Measurements from ENCODE around the gene CALB2.
"Not testable (repeated sequence)": the region's sequence is repeated elsewhere in the genome, so short reads cannot be mapped to it uniquely, and the experiment has no call there.

The CALB2 gene, protein sequence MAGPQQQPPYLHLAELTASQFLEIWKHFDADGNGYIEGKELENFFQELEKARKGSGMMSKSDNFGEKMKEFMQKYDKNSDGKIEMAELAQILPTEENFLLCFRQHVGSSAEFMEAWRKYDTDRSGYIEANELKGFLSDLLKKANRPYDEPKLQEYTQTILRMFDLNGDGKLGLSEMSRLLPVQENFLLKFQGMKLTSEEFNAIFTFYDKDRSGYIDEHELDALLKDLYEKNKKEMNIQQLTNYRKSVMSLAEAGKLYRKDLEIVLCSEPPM

DNA sequence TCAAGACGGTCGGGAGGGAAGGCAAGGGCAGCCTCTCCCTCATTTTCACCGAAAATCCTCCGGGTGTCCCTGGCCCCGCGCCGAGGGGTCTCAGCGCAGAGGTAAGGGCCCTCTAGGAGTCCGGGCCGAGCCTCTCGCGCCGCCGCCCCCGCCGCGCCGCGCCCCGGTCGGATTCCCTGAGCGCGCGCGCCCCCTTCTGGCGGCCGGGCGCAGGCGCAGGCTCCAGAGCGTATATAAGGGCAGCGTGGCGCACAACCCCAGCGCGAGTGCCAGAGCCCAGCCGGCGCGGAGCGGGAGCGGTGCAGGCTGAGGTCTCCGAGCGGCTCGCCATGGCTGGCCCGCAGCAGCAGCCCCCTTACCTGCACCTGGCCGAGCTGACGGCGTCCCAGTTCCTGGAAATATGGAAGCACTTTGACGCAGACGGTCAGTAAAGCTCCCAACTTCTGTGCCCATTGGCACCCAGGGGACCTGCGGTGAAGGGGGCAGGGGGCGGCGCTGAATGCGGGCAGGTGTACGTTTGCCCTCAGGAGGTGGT lies at the start of gene CALB2:
Gene CALB2, plus strand, starts transcription at position 260 of the 535 bp plus-strand sequence. Its CDS starts 70 bp downstream, at position 330.
- DNase-seq: peak; percentile 69

DNA sequence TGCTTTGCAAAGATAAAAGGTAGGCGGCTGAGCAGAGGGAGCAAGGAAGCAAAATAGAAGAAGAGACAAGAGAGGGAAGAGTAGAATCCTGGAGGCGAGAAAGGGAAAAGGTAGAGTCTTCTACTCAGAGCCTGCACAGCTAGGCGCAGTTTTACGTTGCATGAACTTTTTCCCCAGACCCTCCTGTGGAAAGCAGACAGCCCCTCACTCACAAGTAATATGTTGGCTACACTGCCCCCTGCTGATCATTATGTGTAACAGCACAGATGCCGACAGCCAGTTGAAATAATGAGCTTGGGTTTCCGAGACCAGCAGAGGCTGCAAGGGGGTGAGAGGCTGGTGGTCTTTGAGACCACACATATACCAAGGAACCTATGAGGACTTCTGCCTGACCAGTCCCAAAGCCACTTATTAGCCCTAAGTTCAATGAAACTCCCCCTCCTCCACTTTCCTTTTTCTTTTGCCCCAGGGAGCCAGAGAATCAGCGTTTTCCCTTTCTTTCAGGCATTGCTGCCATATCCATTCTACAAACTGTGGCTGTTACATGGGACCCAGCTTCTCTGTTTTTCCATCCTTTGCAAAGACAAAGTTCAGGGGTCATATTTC lies 46.9 kb upstream of the CALB2 start:
- peak; percentile 77 for DNase-seq

DNA sequence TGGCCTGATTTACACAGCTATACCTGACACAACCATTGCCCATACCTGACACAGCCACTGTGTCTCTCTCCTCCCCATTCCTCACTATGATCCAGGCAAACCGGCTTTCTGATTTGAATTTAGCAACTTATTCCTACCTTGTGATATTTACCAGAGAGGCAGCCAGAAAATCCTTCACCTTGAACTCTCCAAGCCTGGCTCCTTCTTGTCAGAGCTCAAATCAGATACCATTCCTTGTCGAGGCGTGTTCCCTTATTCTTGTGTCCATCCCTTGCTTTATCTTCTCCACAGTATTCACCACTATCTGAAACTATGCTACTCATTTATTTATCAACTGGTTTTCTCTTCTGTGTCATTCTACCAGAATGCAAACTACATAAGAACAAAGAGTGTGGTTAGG lies 44.9 kb upstream of the CALB2 start:
- not testable (repeated sequence) for DNase-seq

DNA sequence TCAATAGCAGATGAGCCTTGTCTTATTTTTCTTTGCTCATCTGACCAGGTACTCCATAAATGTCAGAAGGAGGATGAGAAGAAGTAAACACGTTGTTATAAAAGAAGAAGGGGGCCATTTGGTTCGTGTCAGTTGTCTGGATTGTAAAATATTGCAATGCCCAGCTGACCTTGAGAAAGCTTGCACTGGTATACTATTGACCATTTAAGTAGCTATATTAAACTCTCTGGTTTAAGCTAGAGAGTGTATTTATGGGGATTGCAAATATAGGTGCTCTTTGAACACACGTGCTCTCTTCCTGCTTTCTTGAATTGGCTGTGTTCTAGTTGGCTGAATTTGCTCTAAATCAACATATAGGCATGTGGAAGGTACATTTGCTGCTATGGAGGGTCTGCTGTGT lies 43.3 kb upstream of the CALB2 start:
- DNase-seq: no peak

DNA sequence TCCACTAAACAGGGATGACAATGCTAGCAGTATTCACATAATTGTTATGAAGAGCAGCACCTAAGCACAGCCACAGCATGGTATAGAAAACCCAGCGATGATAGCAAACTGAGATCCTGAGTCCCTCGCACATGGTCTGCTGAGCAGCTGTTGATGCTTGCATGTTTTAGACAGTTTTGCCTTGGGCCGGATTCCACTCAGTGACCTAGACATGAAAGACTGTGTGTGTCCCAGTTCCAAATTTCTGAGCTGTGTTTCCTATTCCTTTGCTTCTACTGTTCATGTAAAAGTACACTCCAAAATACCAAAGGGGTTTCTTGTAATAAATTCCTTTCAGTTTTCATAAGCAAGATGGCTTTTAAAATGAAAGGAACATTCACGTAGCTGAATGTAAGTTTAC lies 38.5 kb upstream of the CALB2 start:
- DNase-seq: no peak

DNA sequence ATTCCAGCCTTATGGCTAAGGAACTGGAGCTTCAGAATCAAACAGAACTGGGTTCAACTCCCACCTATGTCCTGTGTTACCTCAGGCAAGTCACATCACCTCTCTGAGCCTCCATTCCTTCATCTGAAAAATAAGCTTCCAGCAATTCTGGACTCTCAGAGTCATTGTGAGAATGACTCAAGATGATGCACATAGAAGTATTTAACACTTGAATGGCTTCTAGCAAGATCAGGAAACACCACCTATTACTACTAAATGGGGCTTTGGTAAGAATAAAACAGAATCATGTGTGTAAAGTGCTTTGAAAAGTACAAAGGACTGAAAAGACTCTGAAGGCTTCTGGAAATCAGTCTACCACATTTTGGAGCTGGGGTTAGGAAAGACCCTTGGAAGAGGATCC lies 30.8 kb upstream of the CALB2 start:
- no peak for DNase-seq

DNA sequence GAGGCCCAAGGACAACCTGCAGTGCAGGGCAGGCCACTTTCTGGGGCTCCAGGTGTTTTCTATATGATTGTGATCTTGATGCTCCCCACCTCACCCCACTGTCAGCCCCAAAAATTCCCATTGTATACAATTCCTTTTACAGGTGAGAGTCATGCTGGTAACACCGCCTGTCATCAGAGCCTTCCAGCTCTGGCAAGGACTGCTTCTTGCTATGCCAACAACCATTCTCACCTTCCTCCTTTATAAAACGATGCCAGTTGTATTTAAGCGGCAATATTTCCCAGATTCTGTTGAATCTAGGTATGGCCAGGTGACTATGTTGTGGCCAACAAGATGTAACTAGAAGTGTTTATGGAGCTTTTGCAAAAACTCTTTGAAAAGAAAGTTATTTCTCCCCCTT lies 30.4 kb upstream of the CALB2 start:
- DNase-seq: no peak

DNA sequence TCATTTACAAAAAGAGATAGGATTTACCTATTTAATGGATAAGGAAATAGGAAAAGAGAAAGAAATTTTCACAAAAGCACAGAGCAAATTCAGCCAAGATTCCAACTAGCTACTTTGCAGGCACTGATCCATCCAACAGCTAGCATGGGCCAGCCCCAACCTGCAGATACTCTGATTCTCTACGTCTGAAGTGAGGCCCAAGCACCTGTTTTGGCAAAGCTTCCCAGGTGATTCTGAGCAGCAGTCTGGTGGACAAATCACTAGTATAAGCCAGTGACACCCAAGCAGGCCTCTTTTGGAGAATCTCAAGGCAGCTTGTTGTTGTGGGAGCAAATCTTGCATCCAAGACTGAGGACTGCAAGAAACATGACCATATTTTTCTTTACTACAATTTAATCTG lies 20.9 kb upstream of the CALB2 start:
- no peak for DNase-seq

DNA sequence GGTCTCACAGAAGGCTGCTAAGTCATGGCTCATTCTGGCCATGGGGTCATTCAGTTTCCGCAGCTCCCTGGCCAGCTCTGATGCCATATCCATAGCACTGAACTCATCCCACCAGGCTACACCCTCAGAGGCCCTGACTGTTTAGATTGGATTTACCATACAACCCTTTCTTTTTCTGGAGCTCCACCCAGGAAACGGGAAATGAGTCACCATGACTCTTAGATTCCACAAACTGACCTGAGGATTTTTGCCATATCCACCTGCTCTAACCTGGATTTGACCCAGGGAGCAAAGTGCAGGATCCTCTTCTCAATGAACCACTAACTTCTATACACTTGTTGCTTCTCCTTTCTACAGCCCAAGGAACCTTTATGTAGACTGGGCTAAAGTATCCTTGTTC lies 20.3 kb upstream of the CALB2 start:
- DNase-seq: no peak

DNA sequence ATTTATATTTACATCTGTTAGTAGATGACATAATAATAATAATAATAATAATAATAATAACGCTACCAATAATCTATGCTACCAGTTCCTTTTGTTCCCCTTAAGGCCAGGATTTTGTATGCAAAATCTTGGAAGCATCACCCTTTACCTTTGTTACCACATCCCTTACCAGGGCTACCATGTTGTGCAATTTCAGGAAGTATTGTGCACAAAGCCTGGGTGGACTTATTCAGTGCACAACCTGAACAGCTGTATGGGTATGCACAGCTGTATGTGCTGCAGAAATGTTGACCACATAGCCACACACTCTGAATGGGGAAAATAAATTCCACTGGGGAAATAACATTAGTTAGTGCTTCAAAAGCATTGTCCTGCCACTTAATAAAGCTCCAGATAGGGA lies 19.9 kb upstream of the CALB2 start:
- no peak for DNase-seq

DNA sequence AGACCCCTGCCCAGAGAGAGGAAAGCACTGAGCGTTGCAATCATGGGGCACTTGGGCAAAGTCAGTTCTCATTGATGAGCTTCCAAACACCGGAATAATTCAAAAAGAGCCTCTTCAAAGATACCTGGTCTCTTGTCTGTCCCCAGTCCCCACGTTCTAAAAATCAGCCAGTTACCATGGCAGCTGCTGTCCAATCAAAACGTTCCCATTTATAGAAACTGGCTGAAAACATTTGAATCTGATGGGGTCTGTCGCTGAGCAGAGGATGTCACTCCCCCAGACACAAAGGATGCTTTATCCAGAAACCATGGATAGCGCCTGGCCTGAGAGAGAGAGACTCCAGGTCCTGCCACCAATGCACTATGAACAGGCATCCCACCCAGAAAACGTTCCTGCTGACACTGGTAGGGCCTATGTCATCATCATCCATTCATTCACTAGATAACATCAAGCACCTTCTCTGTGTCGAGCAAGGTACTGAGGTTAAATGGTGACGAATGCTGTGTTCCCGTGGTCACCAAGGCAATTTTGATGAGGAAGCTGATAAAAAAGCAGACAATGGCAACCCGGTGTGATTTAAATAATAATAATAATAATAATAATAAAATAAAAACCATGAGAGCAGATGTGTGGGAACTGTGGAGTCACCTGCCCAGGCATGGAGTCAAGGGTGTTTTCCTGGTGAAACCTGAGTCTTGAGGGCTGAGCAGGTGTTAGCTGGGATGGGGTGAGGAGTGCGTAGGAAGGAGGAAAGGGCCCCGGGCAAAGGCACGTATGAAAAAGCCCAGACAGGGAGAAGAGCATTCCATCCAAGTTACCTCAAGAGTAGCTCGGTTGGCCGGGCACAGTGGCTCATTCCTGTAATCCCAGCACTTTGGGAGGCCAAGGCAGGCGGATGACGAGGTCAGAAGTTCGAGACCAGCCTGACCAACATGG lies 19.0 kb upstream of the CALB2 start:
- DNase-seq: no peak

DNA sequence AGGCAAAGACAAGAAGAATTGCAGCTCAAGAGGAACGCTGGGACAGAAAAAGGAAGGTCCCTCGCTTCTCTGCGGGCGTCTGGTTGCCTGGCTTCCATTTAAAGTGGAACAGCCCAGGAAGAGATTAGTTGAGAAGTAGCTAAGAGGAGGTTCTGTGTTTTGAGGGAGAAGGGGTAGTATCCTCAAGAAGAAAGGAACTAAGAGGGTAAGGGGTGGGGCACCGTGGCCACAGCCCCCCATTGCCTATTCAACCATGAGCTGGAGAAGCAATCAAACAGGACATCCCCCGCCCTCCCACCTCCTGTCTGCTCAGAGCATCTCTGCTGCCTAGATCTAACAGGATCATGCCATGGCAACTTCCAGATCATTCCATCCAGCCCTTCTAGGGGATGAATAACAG lies 18.1 kb upstream of the CALB2 start:
- DNase-seq: no peak

DNA sequence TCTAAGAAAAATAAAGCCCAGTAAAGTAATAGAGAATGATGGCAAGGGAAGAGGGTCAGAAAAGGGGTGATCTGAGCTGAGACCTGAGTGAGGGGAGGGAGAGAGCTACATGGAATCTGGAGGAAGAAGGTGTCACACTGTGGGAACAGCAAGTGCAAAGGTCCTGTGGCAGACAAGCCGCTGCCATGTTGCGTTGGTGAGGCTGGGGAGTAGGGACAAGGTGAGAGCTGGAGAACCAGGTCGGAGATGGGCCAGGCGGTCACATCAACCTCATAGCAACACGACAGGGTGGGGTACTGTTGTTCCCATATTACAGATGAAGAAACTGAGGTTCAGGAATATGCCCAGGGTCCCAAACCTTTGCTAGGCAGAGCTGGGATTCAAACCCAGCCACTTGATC lies 16.6 kb upstream of the CALB2 start:
- no peak for DNase-seq

DNA sequence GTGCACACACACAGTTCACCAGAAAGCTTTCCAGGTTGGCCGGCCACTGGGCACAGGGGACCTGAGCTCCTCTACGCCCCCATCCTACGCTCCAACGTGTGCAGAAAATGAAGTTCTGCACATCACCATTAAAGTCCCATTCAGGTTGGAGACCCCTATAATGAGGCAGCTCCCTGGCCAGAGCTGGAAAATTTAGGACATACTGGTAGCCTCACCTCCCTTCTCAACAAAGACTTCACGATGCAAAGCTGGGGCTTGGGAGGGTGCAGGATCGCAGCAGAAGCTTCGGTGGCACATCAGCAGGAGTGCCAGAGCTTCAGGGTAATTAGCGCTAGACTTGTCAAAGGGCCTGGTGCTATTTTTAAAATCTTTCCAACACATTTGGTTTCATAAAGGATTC lies 15.4 kb upstream of the CALB2 start:
- no peak for DNase-seq

DNA sequence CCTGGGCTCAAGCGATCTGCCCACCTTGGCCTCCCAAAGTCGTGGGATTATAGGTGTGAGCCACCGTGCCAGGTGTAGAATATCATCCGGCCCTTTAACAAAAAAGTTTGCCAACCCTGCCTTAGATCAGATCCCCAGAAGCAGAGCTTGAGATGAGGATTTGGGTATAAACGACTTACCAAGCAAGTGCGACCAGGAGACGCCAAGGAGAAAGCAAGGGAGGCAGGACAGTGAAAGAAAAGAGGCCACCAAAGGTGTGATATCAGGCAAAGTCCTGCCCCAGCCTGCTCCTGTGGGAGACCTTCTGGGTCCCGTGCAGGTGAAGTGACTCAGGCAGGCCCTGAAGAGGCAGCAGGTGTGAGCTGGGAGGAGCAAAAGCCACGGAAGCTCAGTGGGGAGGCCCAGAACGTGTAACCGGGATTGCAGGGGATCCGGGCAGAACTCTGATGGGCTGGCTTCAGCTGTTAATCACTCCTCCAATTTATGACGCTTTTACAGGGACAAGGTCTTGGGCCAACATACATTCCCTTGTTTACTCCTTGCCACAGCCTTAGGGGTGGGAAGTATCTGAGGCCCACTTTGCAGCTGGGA lies 14.1 kb upstream of the CALB2 start:
- no peak for DNase-seq

DNA sequence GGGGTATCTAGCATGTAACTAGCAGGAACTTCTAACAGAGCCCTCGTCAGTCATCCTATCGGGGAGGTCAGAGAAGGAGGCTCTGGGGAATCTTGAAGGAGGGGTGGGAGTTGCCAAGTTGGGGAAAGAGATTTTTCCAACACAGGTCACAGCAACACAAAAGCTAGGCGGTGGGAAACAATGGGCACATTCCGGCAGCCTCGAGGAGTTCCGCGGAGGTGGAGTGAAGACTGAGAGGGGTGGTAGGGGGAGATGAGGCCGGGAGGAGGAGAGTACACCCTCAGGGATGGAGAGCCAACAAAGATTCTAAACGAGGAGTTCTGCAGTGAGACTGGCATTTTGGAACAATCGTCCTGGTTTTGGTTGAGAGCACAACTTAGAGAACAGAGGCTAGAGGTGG lies 13.5 kb upstream of the CALB2 start:
- no peak for DNase-seq

DNA sequence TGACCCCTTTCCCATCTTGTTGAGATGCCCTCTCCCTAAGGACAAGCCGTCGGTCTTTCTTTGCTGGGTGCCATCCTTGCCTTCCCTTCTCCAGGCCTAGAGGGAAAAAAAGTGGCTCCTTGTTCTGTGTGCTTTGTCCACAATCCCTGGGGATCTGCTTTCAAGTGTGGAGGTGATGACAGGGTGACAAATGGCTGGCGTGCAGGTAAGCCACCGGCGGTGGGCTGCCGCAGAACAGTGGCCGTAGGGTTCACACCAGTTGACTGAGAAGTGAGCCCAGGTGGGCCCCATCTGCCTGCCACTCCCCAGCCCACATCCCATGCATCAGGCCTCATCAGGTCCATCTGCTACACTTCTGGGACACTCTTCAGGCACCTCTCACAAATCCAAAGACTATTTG lies 11.4 kb upstream of the CALB2 start:
- no peak for DNase-seq

DNA sequence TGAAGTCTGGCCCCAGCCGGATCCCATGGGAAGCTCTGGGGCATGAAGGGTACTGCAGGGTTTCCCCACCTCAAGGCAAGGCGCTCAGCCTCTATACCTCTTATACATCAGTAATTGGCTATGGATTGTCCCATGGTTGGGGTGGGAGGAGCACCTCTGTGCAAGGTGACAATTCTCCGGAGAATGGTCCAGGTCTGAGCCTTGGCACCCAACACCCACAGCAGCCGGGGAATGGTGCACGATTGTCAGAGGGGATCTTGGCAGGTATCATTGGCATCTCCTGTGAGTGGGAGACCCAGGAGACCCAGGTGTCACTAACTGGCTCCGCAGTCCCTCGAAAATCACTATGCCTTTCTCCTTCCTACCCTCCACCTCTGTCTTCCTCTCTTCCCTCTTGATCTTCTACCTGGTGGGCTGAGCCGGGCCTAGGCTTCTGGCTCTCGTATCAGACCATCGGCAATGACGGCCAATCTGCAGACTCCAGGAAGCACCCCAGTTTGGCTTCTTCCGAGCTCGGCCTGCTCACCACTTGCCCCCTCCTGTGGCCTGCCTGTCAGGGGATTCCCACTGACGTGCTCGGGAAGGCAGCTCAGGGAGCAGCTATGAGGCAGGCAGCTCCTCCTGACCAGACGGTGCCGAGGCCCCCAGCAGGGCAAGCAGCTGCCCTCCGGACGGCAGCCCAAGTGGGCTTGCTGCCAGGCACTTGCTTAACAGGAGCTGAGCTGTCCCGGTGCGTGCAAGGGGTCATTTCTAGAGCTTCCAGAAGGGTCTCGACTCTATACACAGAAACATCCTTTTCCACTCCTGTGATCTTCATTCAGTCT lies 10.0 kb upstream of the CALB2 start:
- no peak for DNase-seq

DNA sequence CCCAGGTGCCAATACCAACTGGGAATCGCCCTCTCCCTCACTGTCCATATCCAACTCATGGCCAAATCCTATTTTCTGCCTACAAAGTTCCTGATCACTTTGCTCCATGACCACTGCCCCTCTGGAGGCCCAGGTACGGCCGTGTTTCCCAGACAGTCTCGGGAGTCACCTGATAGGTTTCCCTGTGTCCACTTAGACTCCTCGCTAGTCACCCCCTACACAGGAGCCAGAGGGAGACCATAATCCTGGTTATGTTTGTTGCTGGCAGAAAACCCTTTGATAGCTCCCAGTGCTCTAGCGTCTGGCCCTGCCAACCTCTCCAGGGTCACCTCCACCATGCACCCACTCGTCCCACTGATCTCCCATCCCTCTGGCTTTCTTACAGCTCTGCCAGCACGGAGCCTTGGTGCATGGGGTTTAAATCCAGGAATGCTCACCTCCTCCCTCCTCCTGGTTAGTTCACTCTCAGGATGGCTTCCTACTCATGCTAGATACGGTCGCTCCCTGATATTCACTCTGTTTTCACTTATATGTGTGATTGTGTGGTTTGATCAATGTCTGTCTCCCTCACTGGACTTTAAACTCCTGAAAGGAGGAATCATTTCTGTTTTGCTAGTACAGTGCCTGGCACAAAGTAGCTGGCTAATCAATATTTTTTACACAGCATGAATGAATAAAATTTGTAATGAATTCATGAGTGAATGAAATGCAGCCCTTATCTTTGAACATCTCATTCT lies 7.5 kb upstream of the CALB2 start:
- no peak for DNase-seq

DNA sequence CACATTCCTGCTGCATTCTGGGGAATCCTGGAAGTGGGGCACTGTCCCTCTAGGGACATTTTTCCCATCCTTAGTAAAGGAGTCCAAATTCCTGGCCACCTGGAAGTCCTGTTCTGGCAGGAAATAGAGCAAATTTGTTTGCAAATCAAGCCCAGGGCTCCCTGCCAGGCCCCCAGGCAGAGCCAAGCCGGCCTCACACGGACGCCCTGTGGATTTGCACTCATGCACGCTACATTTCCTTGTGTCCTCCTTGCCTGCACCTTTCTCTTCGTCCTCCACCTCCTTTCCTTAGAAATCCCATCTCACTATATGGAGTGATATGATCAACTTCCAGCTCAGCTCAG lies 7.0 kb upstream of the CALB2 start:
- no peak for DNase-seq

DNA sequence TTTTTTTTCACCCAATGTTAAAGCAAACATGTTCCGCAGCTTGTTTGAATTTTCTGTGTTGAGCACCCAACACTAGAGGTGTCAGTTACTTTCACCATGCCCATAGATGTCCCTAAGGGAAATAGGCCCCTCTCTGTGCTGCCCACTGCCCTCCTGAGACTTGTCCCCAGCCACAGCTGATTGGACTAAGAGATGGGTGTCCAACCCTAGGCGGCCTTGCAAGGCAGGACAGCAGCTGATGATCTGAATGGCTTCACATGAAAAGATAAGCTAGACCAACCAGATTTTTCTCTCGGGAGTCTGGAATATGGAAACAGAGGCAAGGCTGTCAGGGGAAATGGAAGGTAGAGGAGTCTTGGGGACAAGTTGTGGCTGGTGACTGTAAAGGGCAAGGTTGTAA lies 6.1 kb upstream of the CALB2 start:
- DNase-seq: no peak

DNA sequence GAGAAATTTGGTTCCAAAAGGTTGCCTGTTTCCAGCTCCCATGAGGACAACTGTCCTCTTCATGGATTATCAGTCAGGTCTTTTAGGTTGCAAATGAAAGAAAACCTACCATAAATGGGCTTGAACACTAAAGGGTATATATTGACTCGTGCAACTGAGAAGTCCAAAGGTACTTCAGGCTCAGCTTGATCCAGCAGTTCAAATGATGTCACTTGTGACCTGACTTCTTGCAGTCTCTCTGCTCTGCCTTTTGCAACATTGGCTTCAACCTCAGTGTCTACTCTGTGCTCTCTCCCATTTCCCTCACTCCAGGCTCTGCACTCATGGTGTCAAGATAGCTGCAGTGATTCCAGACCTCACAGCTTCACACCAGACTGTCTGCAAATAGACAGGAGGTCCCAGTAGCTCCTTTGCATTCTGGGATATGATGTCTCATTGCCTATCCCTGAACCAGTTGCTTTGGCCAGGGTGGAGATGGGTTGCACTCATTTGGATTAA lies 5.5 kb upstream of the CALB2 start:
- DNase-seq: no peak
